Neural cell (in vitro differentiated cells): ENCODE measurements around the gene ACO2. TPM values are rescaled to one million over a fixed set of nuclear protein-coding genes. Genes with fewer than 3 reads are reported as not detected.

Experiments used
- H2AFZ ChIP-seq: fragments of 200-600, 300-800 bp; sonication (generic), shearing (Covaris generic); 2 replicates; pipeline ENCODE4 v1.6.0; 2014; ENCODE audit warnings: low read depth, mild to moderate bottlenecking, antibody characterized with exemption, low read length, moderate library complexity
- H3F3A ChIP-seq: fragments of 200-600 bp; shearing (Covaris generic); 2 replicates; pipeline ENCODE4 v1.6.1; 2016; ENCODE audit warnings: mild to moderate bottlenecking, moderate library complexity, mixed read lengths, antibody characterized with exemption, low read length; ENCODE audit not compliant: insufficient read depth, poor library complexity, severe bottlenecking
- H3K27ac ChIP-seq: fragments of 200-600, 300-800 bp; sonication (generic), shearing (Covaris generic); 2 replicates; pipeline ENCODE4 v1.5.1; 2014; ENCODE audit warnings: mild to moderate bottlenecking, low read length, moderate library complexity
- H3K27me3 ChIP-seq: fragments of 300-800, 200-600 bp; sonication (generic), shearing (Covaris generic); 2 replicates; pipeline ENCODE4 v1.6.0; 2014; ENCODE audit warnings: mild to moderate bottlenecking, low read depth, low read length, moderate library complexity; ENCODE audit not compliant: insufficient read depth
- H3K36me3 ChIP-seq: fragments of 300-800, 200-600 bp; sonication (generic), shearing (Covaris generic); 2 replicates; pipeline ENCODE4 v1.5.1; 2014; ENCODE audit warnings: mild to moderate bottlenecking, antibody characterized with exemption, low read length, moderate library complexity; ENCODE audit not compliant: insufficient read depth
- H3K4me2 ChIP-seq: fragments of 300-800, 200-600 bp; sonication (generic), shearing (Covaris generic); 2 replicates; pipeline ENCODE4 v1.6.0; 2014; ENCODE audit warnings: mild to moderate bottlenecking, low read length
- H3K4me3 ChIP-seq: fragments of 300-800, 200-600 bp; sonication (generic), shearing (Covaris generic); 2 replicates; pipeline ENCODE4 v1.5.1; 2014; ENCODE audit warnings: mild to moderate bottlenecking, low read length, moderate library complexity
- H3K79me2 ChIP-seq: fragments of 200-600 bp; shearing (Covaris generic); replicated peaks from 2 replicates; pipeline ENCODE4 v1.6.0; 2014; ENCODE audit warnings: mild to moderate bottlenecking, low read length, moderate library complexity; ENCODE audit not compliant: insufficient read depth
- H3K9ac ChIP-seq: fragments of 300-800, 200-600 bp; sonication (generic), shearing (Covaris generic); 2 replicates; pipeline ENCODE4 v1.6.1; 2016; ENCODE audit warnings: mild to moderate bottlenecking, low read length, mixed read lengths
- H3K9me2 ChIP-seq: fragments of 200-600 bp; shearing (Covaris generic); 2 replicates; pipeline ENCODE4 v1.6.1; 2016; ENCODE audit warnings: mild to moderate bottlenecking, low read length, mixed read lengths; ENCODE audit not compliant: insufficient read depth
- H3K9me3 ChIP-seq: fragments of 200-600, 300-800 bp; sonication (generic), shearing (Covaris generic); 2 replicates; pipeline ENCODE4 v1.6.1; 2016; ENCODE audit warnings: mild to moderate bottlenecking, mixed run types, low read length, moderate library complexity, mixed read lengths
- H4K20me1 ChIP-seq: fragments of 200-600 bp; shearing (Covaris generic); 2 replicates; pipeline ENCODE4 v1.6.1; 2016; ENCODE audit warnings: mild to moderate bottlenecking, mixed run types; ENCODE audit not compliant: insufficient read depth
- CTCF ChIP-seq: fragments of 450-650 bp; IDR thresholded peaks from 2 replicates; pipeline ENCODE4 v1.5.1; 2014; ENCODE audit warnings: antibody characterized with exemption, mild to moderate bottlenecking, moderate library complexity; ENCODE audit not compliant: poor library complexity, severe bottlenecking
- EP300 ChIP-seq: fragments of 450-650 bp; conservative IDR thresholded peaks from 2 replicates; pipeline ENCODE4 v1.6.1; 2014; ENCODE audit warnings: antibody characterized with exemption, mild to moderate bottlenecking, moderate library complexity; ENCODE audit not compliant: poor library complexity, severe bottlenecking
- EZH2 ChIP-seq: fragments of 200-600, 300-800 bp; shearing (Covaris generic), sonication (generic); IDR thresholded peaks from 2 replicates; pipeline ENCODE4 v1.6.1; 2014; ENCODE audit warnings: antibody characterized with exemption, low read length, borderline replicate concordance, mild to moderate bottlenecking; ENCODE audit not compliant: insufficient read depth, poor library complexity, severe bottlenecking
- MXI1 ChIP-seq: fragments of 450-650 bp; conservative IDR thresholded peaks from 2 replicates; pipeline ENCODE4 v1.6.1; 2014; ENCODE audit warnings: antibody characterized with exemption, mild to moderate bottlenecking; ENCODE audit not compliant: poor library complexity, severe bottlenecking
- POLR2AphosphoS5 ChIP-seq: IDR thresholded peaks from 2 replicates; pipeline ENCODE4 v1.6.1; 2012
- RAD21 ChIP-seq: fragments of 450-650 bp; conservative IDR thresholded peaks from 2 replicates; pipeline ENCODE4 v1.6.1; 2014; ENCODE audit warnings: antibody characterized with exemption, mild to moderate bottlenecking, moderate library complexity
- REST ChIP-seq: IDR thresholded peaks from 2 replicates; pipeline ENCODE4 v1.6.1; 2012; ENCODE audit warnings: borderline replicate concordance
- SMC3 ChIP-seq: fragments of 450-650 bp; conservative IDR thresholded peaks from 2 replicates; pipeline ENCODE4 v1.6.1; 2014; ENCODE audit warnings: antibody characterized with exemption, mild to moderate bottlenecking, moderate library complexity; ENCODE audit not compliant: poor library complexity
- TAF1 ChIP-seq: IDR thresholded peaks from 2 replicates; pipeline ENCODE4 v1.6.1; 2012; ENCODE audit warnings: low read depth
- polyA plus RNA-seq: library from polyadenylated mRNA; depleted of rRNA; stranded (reverse); fragments of >200 nt; gene quantifications from 2 replicates; pipeline ENCODE4 v1.2.3, GENCODE V29; 2014

The ACO2 gene
- polyA plus RNA-seq, 1 donor from 2014 or later: 72.3 TPM

- no peaks in the 10 kb centered on the region for H3K27me3 ChIP-seq
- H3K9ac ChIP-seq: peak overlapping the region; percentile 80
- no peak for TF ChIP-seq EZH2
- no peak for TF ChIP-seq TAF1
- no peak for TF ChIP-seq EP300
- TF ChIP-seq POLR2AphosphoS5: no peak
- TF ChIP-seq RAD21: no peak
- no peak for TF ChIP-seq REST
- TF ChIP-seq MXI1: no peak
- no peak for TF ChIP-seq CTCF
- TF ChIP-seq SMC3: no peak
- peaks cover 4% of the 10 kb centered on the region for H3F3A ChIP-seq
- no peaks in the 10 kb centered on the region for H3K9me3 ChIP-seq
- no peaks in the 10 kb centered on the region for H4K20me1 ChIP-seq
- peak overlapping the region; percentile 63 for H3K4me3 ChIP-seq
- no peaks in the 10 kb centered on the region for H3K9me2 ChIP-seq
- H3K27ac ChIP-seq: peak overlapping the region; percentile 98
- H2AFZ ChIP-seq: no peak overlapping the region
- H3K36me3 ChIP-seq: no peaks in the 10 kb centered on the region
- peaks cover 64% of the 10 kb centered on the region for H3K79me2 ChIP-seq
- peak overlapping the region; percentile 87 for H3K4me2 ChIP-seq
These were observed 10.1 kb downstream of the ACO2 start for GRCh38 chr22:41478891-41479521.

DNA sequence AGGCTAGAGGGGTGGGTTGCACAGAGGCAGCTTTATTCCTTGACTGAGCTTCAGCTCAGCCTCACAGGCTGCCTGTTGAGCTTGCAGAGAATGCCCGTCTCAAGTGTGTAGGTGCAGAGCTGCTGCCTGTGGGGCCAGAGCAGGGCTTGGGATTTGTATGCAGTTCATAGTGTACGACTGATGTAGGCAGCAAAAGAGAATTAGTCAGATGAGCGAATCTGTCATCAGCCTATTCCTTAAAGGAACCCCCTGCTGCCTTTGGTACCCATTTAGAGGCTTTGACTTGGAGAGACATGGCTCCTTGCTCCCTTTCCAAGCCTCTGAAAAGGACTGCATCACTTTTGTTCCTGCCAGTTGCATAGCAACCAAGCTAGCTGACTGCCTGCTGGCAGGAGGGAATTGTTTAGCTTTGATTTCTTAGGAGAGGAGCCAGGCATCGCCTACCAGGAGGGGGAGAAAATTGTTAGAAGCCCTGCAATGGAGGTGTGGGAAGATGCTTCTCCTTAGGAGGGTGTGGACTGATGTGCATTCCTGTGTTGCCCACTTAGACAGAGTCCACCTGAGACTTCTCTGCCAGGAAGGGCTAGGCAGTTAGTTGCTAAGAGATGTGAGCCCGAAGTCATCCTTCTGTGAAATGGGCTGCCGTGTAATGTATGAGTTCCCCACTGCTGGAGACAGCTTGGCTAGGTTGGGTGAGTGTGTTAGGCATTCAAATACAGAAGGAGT is 10.9 kb downstream of the ACO2 start:
- TF ChIP-seq EZH2: no peak
- peak; percentile 81 for TF ChIP-seq EP300
- TF ChIP-seq REST: peak; percentile 51
- peak; percentile 60 for TF ChIP-seq TAF1
- TF ChIP-seq POLR2AphosphoS5: peak; percentile 76
- TF ChIP-seq SMC3: peak; percentile 76
- TF ChIP-seq RAD21: peak; percentile 66
- TF ChIP-seq MXI1: peak; percentile 58
- TF ChIP-seq CTCF: peak; percentile 69
- Histone ChIP-seq H3K9me3 (no peaks in the 10 kb centered on the region), H3K79me2 (peaks cover 68% of the 10 kb centered on the region), H3K27ac (peak overlapping the region; percentile 98), H3K4me2 (peak overlapping the region; percentile 87), H3K27me3 (no peaks in the 10 kb centered on the region), H3K9ac (peak overlapping the region; percentile 80), H4K20me1 (no peaks in the 10 kb centered on the region), H3K9me2 (no peaks in the 10 kb centered on the region), H2AFZ (peak overlapping the region; percentile 22), H3F3A (peaks cover 4% of the 10 kb centered on the region), H3K36me3 (no peaks in the 10 kb centered on the region), H3K4me3 (peak overlapping the region; percentile 63)
